CD4-positive, alpha-beta T cell treated with Interleukin-17A for 4 hours (primary cell): ENCODE measurements around the gene C1orf167.

Source experiments
- DNase-seq: peaks from one replicate; pipeline ENCODE4 v3.0.0-alpha.2; 2020; ENCODE audit warnings: mixed read lengths

The C1orf167 gene

GRCh38 chr1:11761988-11762406 is at the start of gene C1orf167:
Gene C1orf167, plus strand, starts transcription at chr1:11762193. Its CDS starts 2,208 bp downstream, at chr1:11764401.
- DNase-seq = peak; percentile 60

GRCh38 chr1:11712285-11712684 is 49.7 kb upstream of the C1orf167 start:
- no peak for DNase-seq

GRCh38 chr1:11713095-11713494 is 48.9 kb upstream of the C1orf167 start:
- no peak for DNase-seq

- DNase-seq = no peak
Observed at GRCh38 chr1:11714831-11715575, 47.0 kb upstream of the C1orf167 start.

GRCh38 chr1:11719313-11720032 is 42.5 kb upstream of the C1orf167 start:
- peak; percentile 95 for DNase-seq

GRCh38 chr1:11720033-11720376 is 42.0 kb upstream of the C1orf167 start:
- DNase-seq = no peak

GRCh38 chr1:11720525-11720924 is 41.5 kb upstream of the C1orf167 start:
- no peak for DNase-seq

GRCh38 chr1:11721311-11721710 is 40.7 kb upstream of the C1orf167 start:
- DNase-seq = no peak

GRCh38 chr1:11722538-11722937 is 39.5 kb upstream of the C1orf167 start:
- DNase-seq = no peak

GRCh38 chr1:11725616-11726015 is 36.4 kb upstream of the C1orf167 start:
- no peak for DNase-seq

GRCh38 chr1:11727119-11727518 is 34.9 kb upstream of the C1orf167 start:
- DNase-seq = no peak

GRCh38 chr1:11728126-11728806 is 33.7 kb upstream of the C1orf167 start:
- no peak for DNase-seq

GRCh38 chr1:11729155-11729497 is 32.9 kb upstream of the C1orf167 start:
- DNase-seq = no peak

GRCh38 chr1:11729498-11730428 is 32.2 kb upstream of the C1orf167 start:
- no peak for DNase-seq

- DNase-seq = peak; percentile 57
Observed at GRCh38 chr1:11730429-11730891, 31.5 kb upstream of the C1orf167 start.

GRCh38 chr1:11731691-11732283 is 30.2 kb upstream of the C1orf167 start:
- peak; percentile 50 for DNase-seq

GRCh38 chr1:11733306-11733705 is 28.7 kb upstream of the C1orf167 start:
- DNase-seq = no peak

- DNase-seq = no peak
Observed at GRCh38 chr1:11735531-11735853, 26.5 kb upstream of the C1orf167 start.

- peak; percentile 91 for DNase-seq
Observed at GRCh38 chr1:11735854-11736745, 25.9 kb upstream of the C1orf167 start, which contains the start of gene AGTRAP. Gene AGTRAP, plus strand, starts transcription at chr1:11736136. Its CDS starts 73 bp downstream, at chr1:11736209.

GRCh38 chr1:11736746-11737639 is 25.0 kb upstream of the C1orf167 start:
- DNase-seq = peak; percentile 69
